Measurements from ENCODE around the gene TRIM2. TPM values are rescaled to one million over a fixed set of nuclear protein-coding genes. Genes with fewer than 3 reads are reported as not detected.
A peak's percentile ranks its signal among the peaks of the same experiment; 100 is the strongest.

TRIM2 gene
- total RNA-seq, 4 donors from 2014 or later = 25.7 to 55.9 (median 42.5) TPM

GRCh38 chr4:153169776-153170175 lies 34.5 kb upstream of the TRIM2 start:
- no peak overlapping the region for H3K27ac ChIP-seq
- no peak for DNase-seq (ENCODE audit: low spot score in 2 of 2)
- H3K9me3 ChIP-seq = peaks cover 0 to 4% (median 0%) of the 10 kb centered on the region in 4 donors
- peaks cover 0 to 14% (median 2%) of the 10 kb centered on the region in 4 donors for H3K4me1 ChIP-seq
- no peaks in the 10 kb centered on the region for H3K27me3 ChIP-seq
- no peak for TF ChIP-seq POLR2A (IDR thresholded peaks at IDR 0.05)
- TF ChIP-seq EP300 (IDR thresholded peaks at IDR 0.05) = peak in 1 of 2 donors; percentile 14
- no peaks in the 10 kb centered on the region for H3K36me3 ChIP-seq
- WGBS, 2 donors = 38 to 44% methylated on average over 8 of the region's 8 CpGs
- no peak overlapping the region for H3K4me3 ChIP-seq

GRCh38 chr4:153170407-153170806 lies 33.8 kb upstream of the TRIM2 start:
- 84 to 91% methylated on average over 2 of the region's 2 CpGs for WGBS, 2 donors
- Histone ChIP-seq H3K4me1 (peaks cover 0 to 14% (median 2%) of the 10 kb centered on the region in 4 donors), H3K9me3 (no peaks in the 10 kb centered on the region), H3K27me3 (no peaks in the 10 kb centered on the region), H3K27ac (no peak overlapping the region), H3K36me3 (no peaks in the 10 kb centered on the region), H3K4me3 (no peak overlapping the region)
- TF ChIP-seq CTCF (IDR thresholded peaks at IDR 0.05) (no peak), POLR2A (IDR thresholded peaks at IDR 0.05) (no peak), EP300 (IDR thresholded peaks at IDR 0.05) (no peak)
- no peak for DNase-seq (ENCODE audit: low spot score in 2 of 2)

- TF ChIP-seq EP300 (IDR thresholded peaks at IDR 0.05) (no peak), POLR2A (IDR thresholded peaks at IDR 0.05) (no peak), CTCF (IDR thresholded peaks at IDR 0.05) (no peak)
- WGBS, 2 donors = 95 to 96% methylated on average over 22 of the region's 22 CpGs
- no peak overlapping the region for H3K27ac ChIP-seq
- H3K36me3 ChIP-seq = no peaks in the 10 kb centered on the region
- H3K27me3 ChIP-seq = no peaks in the 10 kb centered on the region
- no peaks in the 10 kb centered on the region for H3K9me3 ChIP-seq
- H3K4me3 ChIP-seq = no peak overlapping the region
- no peaks in the 10 kb centered on the region for H3K4me1 ChIP-seq
- no peak for DNase-seq (ENCODE audit: low spot score in 2 of 2)
Observed at GRCh38 chr4:153174821-153175567, 29.2 kb upstream of the TRIM2 start.

- no peak for TF ChIP-seq CTCF (IDR thresholded peaks at IDR 0.05)
- no peak for TF ChIP-seq EP300 (IDR thresholded peaks at IDR 0.05)
- TF ChIP-seq POLR2A (IDR thresholded peaks at IDR 0.05) = no peak
- 67 to 82% methylated on average over 3 of the region's 3 CpGs for WGBS, 2 donors
- H3K27me3 ChIP-seq = no peaks in the 10 kb centered on the region
- no peaks in the 10 kb centered on the region for H3K4me1 ChIP-seq
- no peak overlapping the region for H3K27ac ChIP-seq
- no peak for DNase-seq (ENCODE audit: low spot score in 2 of 2)
- H3K36me3 ChIP-seq = no peaks in the 10 kb centered on the region
- H3K4me3 ChIP-seq = no peak overlapping the region
- no peaks in the 10 kb centered on the region for H3K9me3 ChIP-seq
Observed at GRCh38 chr4:153176938-153177337, 27.3 kb upstream of the TRIM2 start.

GRCh38 chr4:153177841-153178240 lies 26.4 kb upstream of the TRIM2 start:
- WGBS, 2 donors = 91 to 93% methylated on average over 7 of the region's 7 CpGs
- Histone ChIP-seq H3K9me3 (no peaks in the 10 kb centered on the region), H3K27me3 (no peaks in the 10 kb centered on the region), H3K36me3 (no peaks in the 10 kb centered on the region), H3K4me3 (no peak overlapping the region), H3K4me1 (no peaks in the 10 kb centered on the region), H3K27ac (no peak overlapping the region)
- DNase-seq (ENCODE audit: low spot score in 2 of 2) = no peak
- TF ChIP-seq POLR2A (IDR thresholded peaks at IDR 0.05) (no peak), CTCF (IDR thresholded peaks at IDR 0.05) (no peak), EP300 (IDR thresholded peaks at IDR 0.05) (no peak)

Data from tibial nerve (tissue), 4 donors.